H1 (cell line): ENCODE data around the gene PLPP4. TPM values are rescaled to one million over a fixed set of nuclear protein-coding genes. Genes with fewer than 3 reads are reported as not detected.

ENCODE experiments used
- CTCF ChIA-PET: fragments of 300-600 bp; sonication (Branson Sonifier 250); formaldehyde crosslinking; loops from one replicate; lab custom pipeline; 2021; ENCODE audit not compliant: partially characterized antibody; lab: Charles Lee
- POLR2A ChIA-PET: fragments of 300-600 bp; sonication (Branson Sonifier 250); formaldehyde crosslinking; loops from one replicate; lab custom pipeline; 2021; ENCODE audit warnings: inconsistent platforms; ENCODE audit not compliant: partially characterized antibody; lab: Charles Lee
- DNase-seq, 2 experiments: peaks; one replicate each; pipeline versions ENCODE4 v3.0.0 to v3.0.0-alpha.2; 2010 to 2022; ENCODE audit warnings: low spot score in 2 of 2, low read depth in 1 of 2, mixed read lengths in 1 of 2
- FAIRE-seq: peaks from 2 replicates; lab custom pipeline; 2011; peaks lifted over from hg19 to GRCh38; lab: Jason Lieb, UNC
- H2AFZ ChIP-seq: 2 replicates; pipeline ENCODE4 v1.8.1; 2012; ENCODE audit warnings: low read length, inconsistent platforms
- H2AK5ac ChIP-seq: 2 replicates; pipeline ENCODE4 v1.6.1; 2013; ENCODE audit warnings: low read depth, low read length
- H2BK120ac ChIP-seq: replicated peaks from 2 replicates; pipeline ENCODE3; 2013; ENCODE audit warnings: low read depth, low read length, inconsistent platforms
- H2BK12ac ChIP-seq: 2 replicates; pipeline ENCODE4 v1.6.1; 2013; ENCODE audit warnings: low read depth, low read length
- H2BK15ac ChIP-seq: 2 replicates; pipeline ENCODE4 v1.6.1; 2013; ENCODE audit warnings: low read length
- H2BK20ac ChIP-seq: 2 replicates; pipeline ENCODE4 v1.6.1; 2013; ENCODE audit warnings: low read length
- H2BK5ac ChIP-seq: 2 replicates; pipeline ENCODE4 v1.6.1; 2013; ENCODE audit warnings: low read depth, low read length
- H3K14ac ChIP-seq: 2 replicates; pipeline ENCODE4 v1.6.1; 2013; ENCODE audit warnings: inconsistent platforms; ENCODE audit not compliant: insufficient read length
- H3K18ac ChIP-seq: 2 replicates; pipeline ENCODE4 v1.6.1; 2013; ENCODE audit warnings: low read length; ENCODE audit errors: extremely low read depth
- H3K23ac ChIP-seq: 2 replicates; pipeline ENCODE4 v1.6.1; 2013; ENCODE audit warnings: inconsistent platforms; ENCODE audit not compliant: insufficient read length
- H3K23me2 ChIP-seq: 2 replicates; pipeline ENCODE4 v1.6.1; 2013; ENCODE audit warnings: low read depth, low read length
- H3K27ac ChIP-seq: 2 replicates; pipeline ENCODE4 v1.6.1; 2011; ENCODE audit warnings: low read depth, low read length, inconsistent platforms
- H3K27me3 ChIP-seq, 4 experiments: replicated peaks in 1 of 4; 1 replicate in 1 of 4; 2 replicates in 3 of 4; pipeline versions ENCODE4 v1.6.1 to v1.8.1; 2011 to 2013; ENCODE audit warnings: low read length in 3 of 4, mild to moderate bottlenecking in 3 of 4, inconsistent platforms in 2 of 4, mixed read lengths in 2 of 4, moderate library complexity in 1 of 4; ENCODE audit not compliant: control insufficient read depth in 3 of 4, insufficient read depth in 3 of 4; ENCODE audit errors: extremely low read depth in 1 of 4
- H3K36me3 ChIP-seq, 4 experiments: 2 replicates each; pipeline versions ENCODE4 v1.6.1 to v1.8.1; 2011 to 2013; ENCODE audit warnings: mild to moderate bottlenecking in 4 of 4, low read length in 3 of 4, moderate library complexity in 2 of 4, control low read depth in 1 of 4, inconsistent platforms in 1 of 4; ENCODE audit not compliant: insufficient read depth in 4 of 4, control insufficient read depth in 2 of 4
- H3K4ac ChIP-seq: replicated peaks from 2 replicates; pipeline ENCODE3; 2013; ENCODE audit warnings: low read length, low read depth, mixed read lengths, inconsistent platforms; ENCODE audit not compliant: insufficient read length
- H3K4me1 ChIP-seq, 4 experiments: replicated peaks in 1 of 4; 1 replicate in 1 of 4; 2 replicates in 3 of 4; pipeline versions ENCODE4 v1.6.1 to v1.8.1; 2011 to 2013; ENCODE audit warnings: low read length in 3 of 4, inconsistent platforms in 2 of 4, mixed read lengths in 1 of 4; ENCODE audit not compliant: insufficient read depth in 4 of 4, control insufficient read depth in 3 of 4
- H3K4me2 ChIP-seq, 2 experiments: 2 replicates each; pipeline versions ENCODE4 v1.6.1 to v1.8.1; 2011 to 2013; ENCODE audit warnings: low read depth in 2 of 2, low read length in 2 of 2, control low read depth in 1 of 2, inconsistent platforms in 1 of 2, mild to moderate bottlenecking in 1 of 2; ENCODE audit not compliant: insufficient read depth in 1 of 2
- H3K4me3 ChIP-seq, 4 experiments: fragments of 200-600, 300-600 bp in 1 of 4; sonication (generic), shearing (Covaris generic), sonication (Bioruptor Twin) in 1 of 4; 2 replicates each; pipeline versions ENCODE4 v1.5.1 to v1.8.1; 2011 to 2016; ENCODE audit warnings: low read length in 4 of 4, low read depth in 3 of 4, control low read depth in 2 of 4, inconsistent platforms in 2 of 4, mild to moderate bottlenecking in 2 of 4, mixed read lengths in 1 of 4, moderate library complexity in 1 of 4; ENCODE audit not compliant: insufficient read depth in 2 of 4; ENCODE audit errors: extremely low read depth in 1 of 4
- H3K56ac ChIP-seq: replicated peaks from 2 replicates; pipeline ENCODE3; 2013; ENCODE audit warnings: low read depth, mild to moderate bottlenecking, mixed read lengths, low read length, inconsistent platforms; ENCODE audit not compliant: insufficient read length
- H3K79me1 ChIP-seq: 2 replicates; pipeline ENCODE4 v1.6.1; 2013; ENCODE audit warnings: low read depth, low read length, control low read depth
- H3K79me2 ChIP-seq, 2 experiments: 2 replicates each; pipeline versions ENCODE4 v1.6.1 to v1.8.1; 2012 to 2013; ENCODE audit warnings: low read length in 2 of 2, mild to moderate bottlenecking in 2 of 2, inconsistent platforms in 1 of 2; ENCODE audit not compliant: insufficient read depth in 2 of 2, control insufficient read depth in 1 of 2
- H3K9ac ChIP-seq, 4 experiments: replicated peaks in 1 of 4; 1 replicate in 1 of 4; 2 replicates in 3 of 4; pipeline versions ENCODE4 v1.6.1 to v1.8.1; 2011 to 2013; ENCODE audit warnings: low read depth in 3 of 4, low read length in 3 of 4, control low read depth in 2 of 4, mild to moderate bottlenecking in 2 of 4, moderate library complexity in 2 of 4, inconsistent platforms in 1 of 4; ENCODE audit errors: extremely low read depth in 1 of 4
- H3K9me3 ChIP-seq, 2 experiments: 2 replicates each; pipeline versions ENCODE4 v1.6.1 to v1.8.1; 2012 to 2013; ENCODE audit warnings: mild to moderate bottlenecking in 2 of 2, moderate library complexity in 2 of 2, control low read depth in 1 of 2, inconsistent platforms in 1 of 2, low read depth in 1 of 2, low read length in 1 of 2, mixed read lengths in 1 of 2; ENCODE audit not compliant: insufficient read depth in 2 of 2
- H4K20me1 ChIP-seq, 2 experiments: replicated peaks in 1 of 2; 2 replicates each; pipeline versions ENCODE3 to v1.8.1; 2011 to 2013; ENCODE audit warnings: inconsistent platforms in 2 of 2, low read length in 2 of 2, mild to moderate bottlenecking in 1 of 2; ENCODE audit not compliant: insufficient read depth in 2 of 2, control insufficient read depth in 1 of 2
- H4K5ac ChIP-seq: 2 replicates; pipeline ENCODE4 v1.6.1; 2013; ENCODE audit warnings: low read length, low read depth, mixed read lengths, inconsistent platforms; ENCODE audit not compliant: insufficient read length
- H4K8ac ChIP-seq: 2 replicates; pipeline ENCODE4 v1.8.0; 2013; ENCODE audit warnings: mild to moderate bottlenecking, moderate library complexity, low read length, inconsistent platforms; ENCODE audit not compliant: insufficient read depth; ENCODE audit errors: extremely low read depth
- H4K91ac ChIP-seq: replicated peaks from 2 replicates; pipeline ENCODE3; 2013; ENCODE audit warnings: low read length, mixed read lengths, inconsistent platforms; ENCODE audit not compliant: insufficient read length
- CBX8 ChIP-seq: fragments of 300-800, 300-1000 bp; sonication (generic); IDR thresholded peaks from 2 replicates; pipeline ENCODE4 v1.7.1; 2016; ENCODE audit warnings: low read depth, low read length, borderline replicate concordance
- CREB1 ChIP-seq: IDR thresholded peaks from 2 replicates; pipeline ENCODE4 v1.6.1; 2012; ENCODE audit warnings: inconsistent platforms
- EP300 ChIP-seq, 2 experiments: IDR thresholded peaks; 1 replicate in 1 of 2; 2 replicates in 1 of 2; pipeline ENCODE4 v1.6.1; 2011 to 2012; ENCODE audit warnings: low read depth in 2 of 2, low read length in 2 of 2, mild to moderate bottlenecking in 2 of 2, borderline replicate concordance in 1 of 2, inconsistent platforms in 1 of 2, moderate library complexity in 1 of 2
- KDM4A ChIP-seq: IDR thresholded peaks from one replicate; pipeline ENCODE4 v1.7.1; 2012; ENCODE audit warnings: low read depth, mild to moderate bottlenecking, moderate library complexity, low read length, inconsistent platforms; ENCODE audit not compliant: severe bottlenecking
- WGBS, 2 experiments: shearing (Covaris generic) in 1 of 2; methylation state at CpG; one replicate each; pipeline versions ENCODE4 v1.1.6 to v1.1.7; 2013 to 2015; ENCODE audit warnings: low lambda C conversion rate in 2 of 2, mixed read lengths in 2 of 2, inconsistent platforms in 1 of 2, low coverage in 1 of 2, missing lambda C conversion rate in 1 of 2; ENCODE audit not compliant: insufficient replicate concordance in 2 of 2, insufficient coverage in 1 of 2, insufficient read length in 1 of 2; ENCODE audit errors: extremely low coverage in 1 of 2, missing lambda C conversion rate in 1 of 2; 5-methylcytosine and 5-hydroxymethylcytosine counted together
- polyA plus RNA-seq, 7 experiments: library from polyadenylated mRNA; depleted of rRNA in 3 of 7; stranded (reverse) in 5 of 7; unstranded in 2 of 7; fragments of >200 nt in 5 of 7; fragments of 200-250 nt in 2 of 7; gene quantifications; 1 replicate in 5 of 7; 2 replicates in 1 of 7; 4 replicates in 1 of 7; pipeline versions ENCODE4 v1.2.1 to v1.2.3, GENCODE V29; 2011 to 2013; ENCODE audit warnings: missing spikeins in 2 of 7, mixed read lengths in 2 of 7
- total RNA-seq: library from RNA; stranded (reverse); fragmentation: NEBNext Ultra II Directional; extraction: Animal tissue kit (Norgen Biotek cat#: 25700); gene quantifications from 2 replicates; pipeline ENCODE4 v1.2.1, GENCODE V29; 2021

Gene PLPP4
- total and polyA plus RNA-seq, 2 of the 8 experiments (the other 6 are each of a cell fraction or from before 2014, with no cell fraction given): 0.30 TPM; not detected in 1

DNA sequence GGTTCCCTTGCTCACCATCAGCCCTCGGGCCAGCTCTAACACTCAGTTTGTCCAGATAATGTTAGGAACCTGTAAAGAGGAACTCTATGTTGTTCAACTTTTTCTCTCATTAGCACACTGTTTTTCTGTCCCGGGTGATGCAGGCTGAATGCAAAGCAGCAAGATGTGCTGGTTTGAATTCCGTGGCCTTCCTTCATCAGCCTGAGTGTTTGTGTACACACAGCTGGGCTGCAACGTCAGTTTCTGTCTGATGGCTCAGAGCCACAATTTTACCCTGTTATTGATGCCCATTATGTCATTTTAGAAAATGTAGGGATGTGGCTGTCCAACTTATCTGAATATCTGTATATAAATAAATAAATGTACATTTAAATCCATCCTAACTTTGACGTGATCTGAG is 152.0 kb downstream of the PLPP4 start:
- CTCF ChIA-PET: no interaction called here
- no peak overlapping the region for H2AFZ ChIP-seq
- no peaks in the 10 kb centered on the region for H3K36me3 ChIP-seq
- no peak overlapping the region for H2BK12ac ChIP-seq
- H3K4me2 ChIP-seq: no peak overlapping the region
- no peak overlapping the region for H3K18ac ChIP-seq
- no peak overlapping the region for H3K56ac ChIP-seq
- no peak overlapping the region for H2AK5ac ChIP-seq
- H3K4ac ChIP-seq: no peak overlapping the region
- H2BK15ac ChIP-seq: no peak overlapping the region
- no peak overlapping the region for H3K9ac ChIP-seq
- H4K91ac ChIP-seq: no peak overlapping the region
- H4K20me1 ChIP-seq: no peaks in the 10 kb centered on the region
- no peak overlapping the region for H3K23ac ChIP-seq
- H3K4me1 ChIP-seq: peaks cover 0 to 5% (median under 1%) of the 10 kb centered on the region in 4 experiments; a peak in 1 of 7 replicates
- H3K4me3 ChIP-seq: no peak overlapping the region
- POLR2A ChIA-PET: no interaction called here
- no peak overlapping the region for H4K8ac ChIP-seq
- H3K14ac ChIP-seq: no peak overlapping the region
- DNase-seq: no peak
- no peaks in the 10 kb centered on the region for H3K79me1 ChIP-seq
- FAIRE-seq: no peak
- no peak overlapping the region for H2BK5ac ChIP-seq
- H3K23me2 ChIP-seq: no peaks in the 10 kb centered on the region
- no peak overlapping the region for H3K27ac ChIP-seq
- WGBS, 2 experiments: 91% methylated on average over 5 of the region's 5 CpGs; no CpG with 5 or more reads in 1 of the 2 experiments
- no peak overlapping the region for H4K5ac ChIP-seq
- H3K27me3 ChIP-seq: peaks cover 0 to 1% (median 0%) of the 10 kb centered on the region in 4 experiments; a peak in 1 of 7 replicates
- H2BK120ac ChIP-seq: no peak overlapping the region
- H2BK20ac ChIP-seq: no peak overlapping the region
- no peaks in the 10 kb centered on the region for H3K9me3 ChIP-seq
- H3K79me2 ChIP-seq: no peaks in the 10 kb centered on the region
- TF ChIP-seq EP300 (IDR thresholded peaks at IDR 0.05; ENCODE audit: borderline replicate concordance in 1 of 2, low read depth in 2 of 2, low read length in 2 of 2): no peak
- no peak for TF ChIP-seq CBX8
- TF ChIP-seq CREB1: no peak
- TF ChIP-seq KDM4A: no peak
